ENCODE measurements around the gene GCK. TPM values are rescaled to one million over a fixed set of nuclear protein-coding genes. Genes with fewer than 3 reads are reported as not detected.

GCK gene
- polyA plus RNA-seq, 1 of the 3 experiments (the other 2 are of a cell fraction): 1.6 TPM

- no peaks in the 10 kb centered on the region for H3K79me2 ChIP-seq (ENCODE audit: insufficient read depth)
- H3K4me2 ChIP-seq: no peak overlapping the region
- ChIA-PET CTCF (interaction anchor here (0.6 to 3.2 kb wide), 5 partner anchors 16 to 75 kb away, joined by 3 to 15 read pairs (median 5); no protein-coding TSS in a partner anchor), POLR2A (interaction anchor here (1.6 kb wide), 1 partner anchor 23 kb away, joined by 4 read pairs; the partner anchor contains the start of gene POLD2)
- no peaks in the 10 kb centered on the region for H3K27me3 ChIP-seq (ENCODE audit: insufficient read depth)
- no peak overlapping the region for H3K9ac ChIP-seq
- no peaks in the 10 kb centered on the region for H3K9me2 ChIP-seq
- no peaks in the 10 kb centered on the region for H3K36me3 ChIP-seq (replicated peaks in 1 of 2; ENCODE audit: control insufficient read depth in 1 of 2, insufficient read depth in 2 of 2, low read length in 1 of 2)
- no peaks in the 10 kb centered on the region for H4K20me1 ChIP-seq (ENCODE audit: insufficient read depth)
- no peak overlapping the region for H3K27ac ChIP-seq (ENCODE audit: low read depth in 2 of 2, low read length in 1 of 2)
- H2AFZ ChIP-seq (ENCODE audit: low read depth): no peak overlapping the region
- peak; percentile 55 for DNase-seq
- peaks cover 0 to 18% of the 10 kb centered on the region in 2 experiments; a peak in 1 of 4 replicates for H3K4me1 ChIP-seq (ENCODE audit: control insufficient read depth in 1 of 2, insufficient read depth in 2 of 2, low read depth in 1 of 2, low read length in 1 of 2)
- no peaks in the 10 kb centered on the region for H3K9me3 ChIP-seq
- 92% methylated on average over 32 of the region's 33 CpGs for WGBS (ENCODE audit: low lambda C conversion rate)
- peaks cover 8% of the 10 kb centered on the region for H3F3A ChIP-seq (replicated peaks; ENCODE audit: insufficient read depth)
- TF ChIP-seq ELF1 (IDR thresholded peaks at IDR 0.05) (no peak), GATA2 (CRISPR knock-in tag; IDR thresholded peaks at IDR 0.05) (no peak), FOSL2 (IDR thresholded peaks at IDR 0.05; ENCODE audit: borderline replicate concordance, low read depth) (no peak), NFIC (IDR thresholded peaks at IDR 0.05; ENCODE audit: borderline replicate concordance) (no peak), MAX (IDR thresholded peaks at IDR 0.05; ENCODE audit: low read depth) (no peak), FOXJ3 (CRISPR knock-in tag; IDR thresholded peaks at IDR 0.05) (no peak), EP300 (IDR thresholded peaks at IDR 0.05; ENCODE audit: borderline replicate concordance in 1 of 2, low read depth in 1 of 2, low read length in 1 of 2) (no peak), RXRA (IDR thresholded peaks at IDR 0.05; ENCODE audit: borderline replicate concordance, low read depth) (no peak), MEF2A (IDR thresholded peaks at IDR 0.05; ENCODE audit: borderline replicate concordance, low read depth) (no peak), IRF3 (IDR thresholded peaks at IDR 0.05; ENCODE audit: low read depth, low read length) (no peak)
- no peak overlapping the region for H3K4me3 ChIP-seq (ENCODE audit: low read depth in 2 of 2, low read length in 1 of 2)
Observed at GRCh38 chr7:44147026-44147991, 41.9 kb downstream of the GCK start.

GRCh38 chr7:44145969-44146911, 43.0 kb downstream of the GCK start:
- ChIA-PET CTCF (interaction anchor here (1.2 to 3.2 kb wide), 4 partner anchors 15 to 74 kb away, joined by 4 to 15 read pairs (median 7); no protein-coding TSS in a partner anchor), POLR2A (interaction anchor here (0.5 to 1.6 kb wide), 2 partner anchors 22 to 526 kb away, joined by 4 read pairs; partner anchors contain the start of gene POLD2)
- Histone ChIP-seq H4K20me1 (ENCODE audit: insufficient read depth) (no peaks in the 10 kb centered on the region), H3K9me2 (no peaks in the 10 kb centered on the region), H3K79me2 (ENCODE audit: insufficient read depth) (no peaks in the 10 kb centered on the region), H3K4me2 (peak overlapping the region; percentile 80), H3K27ac (ENCODE audit: low read depth in 2 of 2, low read length in 1 of 2) (no peak overlapping the region), H3K4me3 (ENCODE audit: low read depth in 2 of 2, low read length in 1 of 2) (peak overlapping the region; percentile 51 to 59), H3K9ac (no peak overlapping the region; the same call in 1 of the 2 replicates), H3K27me3 (ENCODE audit: insufficient read depth) (no peaks in the 10 kb centered on the region), H3K4me1 (ENCODE audit: control insufficient read depth in 1 of 2, insufficient read depth in 2 of 2, low read depth in 1 of 2, low read length in 1 of 2) (peaks cover 0 to 18% of the 10 kb centered on the region in 2 experiments; a peak in 1 of 4 replicates), H3K36me3 (replicated peaks in 1 of 2; ENCODE audit: control insufficient read depth in 1 of 2, insufficient read depth in 2 of 2, low read length in 1 of 2) (no peaks in the 10 kb centered on the region), H3F3A (replicated peaks; ENCODE audit: insufficient read depth) (peaks cover 8% of the 10 kb centered on the region), H2AFZ (ENCODE audit: low read depth) (peak overlapping the region; percentile 81; the same call in 1 of the 2 replicates), H3K9me3 (no peaks in the 10 kb centered on the region)
- peak; percentile 99 for DNase-seq
- TF ChIP-seq TAF1 (IDR thresholded peaks at IDR 0.05; ENCODE audit: borderline replicate concordance, low read depth, low read length): no peak
- TF ChIP-seq SMC3 (IDR thresholded peaks at IDR 0.05; ENCODE audit: low read depth, low read length): no peak
- TF ChIP-seq NRF1 (IDR thresholded peaks at IDR 0.05; ENCODE audit: low read depth, low read length): no peak
- TF ChIP-seq GATA2 (CRISPR knock-in tag; IDR thresholded peaks at IDR 0.05): no peak
- no peak for TF ChIP-seq EP300 (IDR thresholded peaks at IDR 0.05; ENCODE audit: borderline replicate concordance in 1 of 2, low read depth in 1 of 2, low read length in 1 of 2)
- no peak for TF ChIP-seq FOXM1 (IDR thresholded peaks at IDR 0.05; ENCODE audit: low read depth)
- TF ChIP-seq ZBTB33 (IDR thresholded peaks at IDR 0.05; ENCODE audit: borderline replicate concordance, low read depth): no peak
- no peak for TF ChIP-seq RCOR1 (IDR thresholded peaks at IDR 0.05; ENCODE audit: low read length)
- TF ChIP-seq MEF2A (IDR thresholded peaks at IDR 0.05; ENCODE audit: borderline replicate concordance, low read depth): no peak
- WGBS (ENCODE audit: low lambda C conversion rate): 59% methylated on average over 58 of the region's 65 CpGs

Measured in SK-N-SH (cell line).